HepG2 (cell line): ENCODE results near the gene SEC63. TPM values are rescaled to one million over a fixed set of nuclear protein-coding genes. Genes with fewer than 3 reads are reported as not detected.

ENCODE experiments used
- ARID3A ChIP-seq: IDR thresholded peaks from 2 replicates; pipeline ENCODE4 v1.6.1; 2012; ENCODE audit warnings: low read depth, low read length, improper control_type of control experiment
- ARID4A ChIP-seq: sonication (generic); formaldehyde crosslinking; IDR thresholded peaks from 2 replicates; pipeline ENCODE4 v1.5.0; 2020; ENCODE audit warnings: mild to moderate bottlenecking, missing genetic modification reagents, borderline replicate concordance
- ASH2L ChIP-seq: fragments of 300-600, 200-600 bp; sonication (generic); IDR thresholded peaks from 2 replicates; pipeline ENCODE4 v1.7.0; 2017; ENCODE audit warnings: low read depth, mild to moderate bottlenecking, moderate library complexity, mixed read lengths, low read length; ENCODE audit not compliant: insufficient read length
- BHLHE40 ChIP-seq: IDR thresholded peaks from 2 replicates; pipeline ENCODE4 v1.6.1; 2011; ENCODE audit warnings: low read length, improper control_type of control experiment
- CBX5 ChIP-seq: sonication (generic); formaldehyde crosslinking; IDR thresholded peaks from 2 replicates; pipeline ENCODE4 v1.4.0; 2020; ENCODE audit warnings: missing genetic modification reagents, borderline replicate concordance
- CEBPB ChIP-seq: IDR thresholded peaks from 2 replicates; pipeline ENCODE4 v1.6.1; 2011; ENCODE audit warnings: low read depth, low read length, improper control_type of control experiment, borderline replicate concordance
- FOXA1 ChIP-seq, 2 experiments: fragments of 450-650 bp in 1 of 2; sonication (generic) in 1 of 2; formaldehyde crosslinking in 1 of 2; IDR thresholded peaks; 2 replicates each; pipeline versions ENCODE4 v1.4.0 to v1.6.1; 2016 to 2020; ENCODE audit warnings: missing genetic modification reagents in 1 of 2
- MEIS1 ChIP-seq: sonication (generic); formaldehyde crosslinking; IDR thresholded peaks from 2 replicates; pipeline ENCODE4 v1.9.0; 2021; ENCODE audit warnings: mild to moderate bottlenecking, missing genetic modification reagents, moderate library complexity, borderline replicate concordance
- NCOR1 ChIP-seq: fragments of 200-600 bp; sonication (generic); IDR thresholded peaks from 2 replicates; pipeline ENCODE4 v1.7.0; 2017; ENCODE audit warnings: antibody characterized with exemption, low read length, borderline replicate concordance
- POLR2AphosphoS5 ChIP-seq: IDR thresholded peaks from 2 replicates; pipeline ENCODE4 v1.6.1; 2012; ENCODE audit warnings: low read depth, low read length
- USF2 ChIP-seq, 2 experiments: sonication (generic) in 1 of 2; formaldehyde crosslinking in 1 of 2; IDR thresholded peaks; 2 replicates each; pipeline versions ENCODE4 v1.5.1 to v1.6.1; 2011 to 2020; ENCODE audit warnings: borderline replicate concordance in 1 of 2, low read depth in 1 of 2, low read length in 1 of 2, mild to moderate bottlenecking in 1 of 2, missing genetic modification reagents in 1 of 2, moderate library complexity in 1 of 2
- ZNF605 ChIP-seq: sonication (generic); formaldehyde crosslinking; IDR thresholded peaks from 2 replicates; pipeline ENCODE4 v1.8.0; 2022; ENCODE audit warnings: mild to moderate bottlenecking, missing genetic modification reagents
- polyA plus RNA-seq, 8 experiments: library from polyadenylated mRNA; depleted of rRNA in 3 of 8; stranded (reverse) in 7 of 8; unstranded in 1 of 8; fragments of >200 nt; fragmentation: Illumina TruSeq in 4 of 8; extraction: Trizol in 4 of 8; gene quantifications; 2 replicates each; pipeline versions ENCODE4 v1.2.1 to v1.2.3, GENCODE V29; 2011 to 2016; ENCODE audit warnings: low read depth in 4 of 8, missing spikeins in 1 of 8, mixed read lengths in 1 of 8; ENCODE audit not compliant: insufficient read depth in 1 of 8
- total RNA-seq, 5 experiments: library from RNA; depleted of rRNA; stranded (reverse); fragments of >200 nt; fragmentation: Illumina TruSeq; extraction: Trizol; gene quantifications; 2 replicates each; pipeline ENCODE4 v1.2.3, GENCODE V29; 2016; ENCODE audit warnings: low read depth in 1 of 5
- TF ChIP-seq, protein P1 (sequence below): sonication (generic); formaldehyde crosslinking; IDR thresholded peaks from 2 replicates; pipeline ENCODE4 v1.4.0; 2020; ENCODE audit warnings: missing genetic modification reagents
- TF ChIP-seq, protein P2 (sequence below): sonication (generic); formaldehyde crosslinking; IDR thresholded peaks from 2 replicates; pipeline ENCODE4 v1.4.0; 2020; ENCODE audit warnings: missing genetic modification reagents

Gene SEC63
- total and polyA plus RNA-seq, 2 of the 13 experiments (the other 11 are each of a cell fraction or from before 2014, with no cell fraction given): 20.2 to 45.9 TPM

- TF ChIP-seq, protein P1, sequence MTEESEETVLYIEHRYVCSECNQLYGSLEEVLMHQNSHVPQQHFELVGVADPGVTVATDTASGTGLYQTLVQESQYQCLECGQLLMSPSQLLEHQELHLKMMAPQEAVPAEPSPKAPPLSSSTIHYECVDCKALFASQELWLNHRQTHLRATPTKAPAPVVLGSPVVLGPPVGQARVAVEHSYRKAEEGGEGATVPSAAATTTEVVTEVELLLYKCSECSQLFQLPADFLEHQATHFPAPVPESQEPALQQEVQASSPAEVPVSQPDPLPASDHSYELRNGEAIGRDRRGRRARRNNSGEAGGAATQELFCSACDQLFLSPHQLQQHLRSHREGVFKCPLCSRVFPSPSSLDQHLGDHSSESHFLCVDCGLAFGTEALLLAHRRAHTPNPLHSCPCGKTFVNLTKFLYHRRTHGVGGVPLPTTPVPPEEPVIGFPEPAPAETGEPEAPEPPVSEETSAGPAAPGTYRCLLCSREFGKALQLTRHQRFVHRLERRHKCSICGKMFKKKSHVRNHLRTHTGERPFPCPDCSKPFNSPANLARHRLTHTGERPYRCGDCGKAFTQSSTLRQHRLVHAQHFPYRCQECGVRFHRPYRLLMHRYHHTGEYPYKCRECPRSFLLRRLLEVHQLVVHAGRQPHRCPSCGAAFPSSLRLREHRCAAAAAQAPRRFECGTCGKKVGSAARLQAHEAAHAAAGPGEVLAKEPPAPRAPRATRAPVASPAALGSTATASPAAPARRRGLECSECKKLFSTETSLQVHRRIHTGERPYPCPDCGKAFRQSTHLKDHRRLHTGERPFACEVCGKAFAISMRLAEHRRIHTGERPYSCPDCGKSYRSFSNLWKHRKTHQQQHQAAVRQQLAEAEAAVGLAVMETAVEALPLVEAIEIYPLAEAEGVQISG (CRISPR knock-in tag): 0 out of 2 replicates have a peak, but pooled peaks have one; percentile 18
- TF ChIP-seq BHLHE40 (peak; percentile 42; the same call in 1 of the 2 replicates), ARID3A (peak; percentile 59; the same call in 1 of the 2 replicates), POLR2AphosphoS5 (peak; percentile 23; the same call in 1 of the 2 replicates), ASH2L (peak; percentile 76), FOXA1 (IDR thresholded peaks at IDR 0.05) (no peak), FOXA1 (CRISPR knock-in tag; IDR thresholded peaks at IDR 0.05) (peak; percentile 85), MEIS1 (CRISPR knock-in tag) (peak; percentile 44; the same call in 1 of the 2 replicates), CEBPB (0 out of 2 replicates have a peak, but pooled peaks have one; percentile 9), USF2 (IDR thresholded peaks at IDR 0.05; ENCODE audit: low read depth, low read length) (peak; percentile 69), USF2 (CRISPR knock-in tag; IDR thresholded peaks at IDR 0.05; ENCODE audit: borderline replicate concordance) (no peak; the same call in 1 of the 2 replicates), ARID4A (CRISPR knock-in tag) (peak; percentile 66; the same call in 1 of the 2 replicates), CBX5 (CRISPR knock-in tag) (peak; percentile 31; the same call in 1 of the 2 replicates), ZNF605 (CRISPR knock-in tag) (peak; percentile 65; the same call in 1 of the 2 replicates), NCOR1 (peak; percentile 76; the same call in 1 of the 2 replicates)
- TF ChIP-seq, protein P2, sequence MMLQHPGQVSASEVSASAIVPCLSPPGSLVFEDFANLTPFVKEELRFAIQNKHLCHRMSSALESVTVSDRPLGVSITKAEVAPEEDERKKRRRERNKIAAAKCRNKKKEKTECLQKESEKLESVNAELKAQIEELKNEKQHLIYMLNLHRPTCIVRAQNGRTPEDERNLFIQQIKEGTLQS: peak; percentile 84
These were observed 44.6 kb upstream of the SEC63 start (continued) for GRCh38 chr6:108002365-108003221.
